ENCODE data around the gene CFC1.
"Not testable (repeated sequence)": the region's sequence is repeated elsewhere in the genome, so short reads cannot be mapped to it uniquely, and the experiment has no call there.

CFC1 gene

DNA sequence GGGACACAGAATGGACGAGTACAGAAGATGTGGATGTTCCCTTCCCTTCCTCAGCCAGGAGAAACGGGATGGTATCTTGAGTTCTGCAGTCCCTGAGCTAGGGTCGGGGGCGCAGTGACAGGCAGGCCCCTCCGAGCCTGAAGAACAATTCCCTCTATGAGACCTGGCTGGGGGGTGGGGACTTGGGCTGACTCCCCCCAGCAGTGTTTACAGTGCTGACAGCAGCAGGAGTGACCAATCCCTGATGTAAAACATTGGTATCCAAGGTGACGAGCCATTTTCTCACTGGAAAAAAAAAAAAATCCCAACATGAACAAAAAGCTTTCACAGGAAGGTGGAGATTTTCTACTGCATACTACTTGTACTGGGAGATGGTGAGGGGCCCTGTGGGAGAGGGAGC, at the start of gene CFC1:
TSS of gene CFC1 (minus strand) at position 183 of the 400 bp plus-strand sequence. CDS start 288 bp downstream, outside the sequence.
- not testable (repeated sequence) for DNase-seq

DNA sequence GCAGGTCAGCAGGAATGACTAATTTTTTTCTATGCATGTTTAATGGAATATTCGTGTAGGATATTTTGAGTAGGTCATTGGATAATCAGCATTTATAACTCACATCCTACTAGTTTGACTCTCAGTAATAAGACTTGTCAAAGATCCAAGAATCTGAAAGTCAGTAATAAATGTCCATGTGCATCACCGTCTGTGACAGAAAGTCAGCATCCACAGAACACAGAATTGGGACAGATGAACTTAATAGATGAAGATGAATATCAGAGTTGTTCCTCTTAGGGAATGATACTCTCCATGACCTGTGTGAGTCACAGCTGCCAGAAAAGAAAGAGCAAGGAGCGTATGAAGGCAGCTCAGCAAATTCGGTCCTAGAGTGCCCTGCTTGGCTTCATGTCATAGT, 42.3 kb upstream of the CFC1 start:
- DNase-seq: not testable (repeated sequence)

DNA sequence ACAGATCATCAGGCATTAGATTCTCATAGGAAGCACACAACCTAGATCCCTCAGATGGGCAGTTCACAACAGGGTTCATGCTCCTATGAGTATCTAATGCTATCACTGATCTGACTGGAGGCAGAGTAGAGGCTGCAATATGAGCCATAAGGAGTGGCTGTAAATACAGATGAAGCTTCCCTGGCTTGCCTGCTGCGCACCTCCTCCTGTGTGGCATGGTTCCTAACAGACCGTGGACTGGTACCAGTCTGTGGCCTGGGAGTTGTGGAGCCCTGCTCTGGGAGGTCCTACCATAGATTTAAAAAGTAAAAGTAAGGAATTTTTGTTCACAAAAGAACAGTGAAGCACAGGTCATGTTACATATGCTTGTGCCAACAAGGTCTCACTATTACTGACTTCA, 39.6 kb upstream of the CFC1 start:
- not testable (repeated sequence) for DNase-seq

DNA sequence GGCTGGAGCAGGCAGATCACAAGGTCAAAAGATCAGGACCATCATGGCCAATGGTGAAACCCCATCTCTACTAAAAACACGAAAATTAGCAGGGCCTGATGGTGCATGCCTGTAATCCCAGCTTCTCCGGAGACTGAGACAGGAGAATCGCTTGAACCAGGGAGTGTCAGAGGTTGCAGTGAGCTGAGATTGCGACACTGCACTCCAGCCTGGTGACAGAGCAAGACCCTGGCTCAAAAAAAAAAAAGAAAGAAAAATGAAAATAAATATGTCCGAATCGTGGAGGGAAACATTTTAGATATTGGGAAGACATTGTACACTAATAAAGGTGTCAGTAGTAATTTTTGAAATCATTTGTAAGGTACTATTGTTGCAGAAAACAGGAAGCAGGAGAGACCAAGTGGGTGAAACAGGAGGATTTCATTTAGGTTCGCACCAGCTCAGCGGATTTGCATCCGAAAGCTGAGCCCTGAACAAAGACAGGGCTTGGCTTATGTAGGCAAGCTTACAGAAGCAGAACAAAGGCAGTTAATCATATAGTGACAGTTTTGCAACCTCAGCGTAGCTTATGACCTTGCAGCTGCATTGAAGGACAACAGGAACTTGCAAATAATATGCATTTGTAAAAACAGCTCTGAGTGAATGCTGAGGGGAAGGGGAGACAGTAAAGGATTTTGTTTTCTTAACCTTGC, 29.6 kb upstream of the CFC1 start:
- not testable (repeated sequence) for DNase-seq

DNA sequence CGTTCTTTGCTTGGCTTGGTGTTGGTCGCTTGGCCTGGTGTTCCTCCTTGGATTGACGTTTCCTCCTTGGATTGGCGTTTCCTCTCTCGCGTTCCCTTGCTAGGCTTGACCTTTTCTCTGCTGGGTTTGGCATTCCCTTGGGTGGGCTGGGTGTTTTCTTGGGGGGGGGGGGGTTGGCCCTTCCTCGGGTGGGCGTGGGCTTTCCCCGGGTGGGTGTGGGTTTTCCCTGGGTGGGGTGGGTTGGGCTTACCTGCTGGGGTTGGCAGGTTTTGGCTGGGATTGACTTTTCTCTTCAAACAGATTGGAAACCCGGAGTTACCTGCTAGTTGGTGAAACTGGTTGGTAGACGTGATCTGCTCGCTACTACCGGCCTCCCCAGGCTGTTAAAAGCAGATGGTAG, 11.8 kb upstream of the CFC1 start, which contains the start of gene POTEJ:
TSS of gene POTEJ (plus strand) at position 301 of the 400 bp plus-strand sequence. CDS start at position 394, 93 bp downstream.
- DNase-seq: not testable (repeated sequence)

DNA sequence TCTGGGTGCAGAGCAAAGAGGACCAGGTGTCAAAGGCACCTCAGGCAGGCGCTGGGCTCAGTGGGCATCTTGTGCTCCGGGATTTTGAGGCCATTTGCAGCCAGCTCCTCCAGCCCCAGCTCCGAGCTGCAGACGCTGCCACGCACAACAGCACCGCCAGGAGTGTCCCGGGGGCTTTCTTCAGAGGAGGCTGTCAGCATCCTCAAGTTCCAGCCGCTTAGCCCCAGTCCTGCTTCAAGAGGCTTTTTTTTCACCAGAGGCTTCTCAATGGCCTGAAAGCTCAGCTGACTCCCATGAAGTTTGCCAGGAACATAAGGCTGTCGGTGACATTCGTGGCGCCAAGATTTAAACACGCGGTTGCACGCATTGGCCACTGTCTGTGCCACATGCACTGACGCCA, 11.1 kb upstream of the CFC1 start:
- DNase-seq: not testable (repeated sequence)

DNA sequence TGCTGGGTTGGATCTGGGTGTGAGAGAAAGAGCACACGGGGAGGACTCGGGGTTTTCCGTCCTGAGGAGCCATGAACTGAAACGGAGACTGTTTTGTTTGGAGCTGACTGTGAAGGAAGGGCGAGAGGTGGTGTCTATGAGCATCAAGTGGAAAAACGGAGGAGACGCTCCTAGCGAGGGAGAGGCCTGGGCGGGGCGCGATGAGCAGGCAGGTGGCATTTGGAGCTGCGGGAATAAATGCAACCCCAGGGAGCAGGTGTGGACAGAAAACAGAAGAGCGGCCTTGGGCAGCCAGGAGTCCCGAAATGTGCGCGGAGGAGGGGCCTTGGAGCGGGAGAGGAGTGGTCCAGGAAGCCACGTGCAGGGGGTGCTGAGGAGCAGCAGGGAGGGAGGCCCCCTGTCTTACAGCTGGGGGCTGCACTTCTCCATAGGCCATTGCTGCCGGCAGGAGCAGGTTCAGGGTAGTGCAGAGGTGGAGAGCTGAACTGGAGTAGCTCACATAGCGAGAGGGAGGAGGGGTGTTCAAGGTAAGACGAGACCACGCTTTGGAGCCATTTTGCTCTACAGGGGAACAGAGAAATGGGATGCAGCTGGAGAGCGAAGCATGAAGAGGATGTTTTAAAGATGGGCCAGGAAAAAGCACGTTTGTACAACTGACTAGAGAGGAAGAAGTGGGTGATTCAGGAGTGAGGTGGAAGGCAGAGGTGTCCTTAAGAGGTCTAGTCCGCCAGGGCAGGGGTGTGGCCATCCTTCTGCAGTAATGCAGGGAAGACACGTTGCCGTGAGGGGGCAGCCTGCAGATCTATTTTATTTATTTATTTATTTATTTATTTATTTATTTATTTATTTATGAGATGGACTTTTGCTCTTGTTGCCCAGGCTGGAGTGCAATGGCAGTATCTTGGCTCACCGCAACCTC, 9.9 kb upstream of the CFC1 start:
- not testable (repeated sequence) for DNase-seq

DNA sequence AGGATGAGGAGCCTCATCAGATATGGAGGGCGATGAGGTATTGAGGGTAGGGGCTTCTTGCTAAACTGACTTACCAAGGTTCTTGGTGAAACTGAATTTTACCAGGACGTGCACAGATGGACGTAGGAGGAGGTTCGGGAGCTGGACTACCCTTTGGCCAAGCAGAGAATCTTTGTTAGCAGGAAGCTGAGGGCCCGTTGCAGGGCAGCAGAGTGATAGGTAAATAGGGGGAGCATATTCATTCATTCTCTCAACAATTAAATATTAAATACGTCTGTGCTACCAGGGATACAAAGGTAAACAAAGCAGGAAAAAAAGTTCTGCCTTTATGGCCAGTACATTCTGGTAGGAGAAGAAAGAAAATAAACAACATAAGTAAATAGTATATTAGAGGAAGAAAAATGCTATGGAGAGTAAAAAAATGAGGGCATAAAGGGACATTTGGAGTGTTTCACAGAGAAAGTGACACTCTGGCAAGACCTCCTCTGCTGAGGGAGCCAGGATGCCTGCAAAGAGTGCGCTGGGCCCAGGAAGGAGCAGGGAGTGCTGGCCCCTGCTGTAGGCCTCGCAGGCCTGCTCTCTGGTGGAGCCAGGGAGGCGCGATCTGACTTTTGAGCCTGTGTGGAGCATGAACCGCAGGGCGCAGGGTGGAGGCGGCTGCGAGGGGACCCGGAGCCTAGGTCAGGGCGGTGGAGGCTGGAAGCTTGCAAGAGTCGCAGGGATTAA, 9.1 kb upstream of the CFC1 start:
- DNase-seq: not testable (repeated sequence)

DNA sequence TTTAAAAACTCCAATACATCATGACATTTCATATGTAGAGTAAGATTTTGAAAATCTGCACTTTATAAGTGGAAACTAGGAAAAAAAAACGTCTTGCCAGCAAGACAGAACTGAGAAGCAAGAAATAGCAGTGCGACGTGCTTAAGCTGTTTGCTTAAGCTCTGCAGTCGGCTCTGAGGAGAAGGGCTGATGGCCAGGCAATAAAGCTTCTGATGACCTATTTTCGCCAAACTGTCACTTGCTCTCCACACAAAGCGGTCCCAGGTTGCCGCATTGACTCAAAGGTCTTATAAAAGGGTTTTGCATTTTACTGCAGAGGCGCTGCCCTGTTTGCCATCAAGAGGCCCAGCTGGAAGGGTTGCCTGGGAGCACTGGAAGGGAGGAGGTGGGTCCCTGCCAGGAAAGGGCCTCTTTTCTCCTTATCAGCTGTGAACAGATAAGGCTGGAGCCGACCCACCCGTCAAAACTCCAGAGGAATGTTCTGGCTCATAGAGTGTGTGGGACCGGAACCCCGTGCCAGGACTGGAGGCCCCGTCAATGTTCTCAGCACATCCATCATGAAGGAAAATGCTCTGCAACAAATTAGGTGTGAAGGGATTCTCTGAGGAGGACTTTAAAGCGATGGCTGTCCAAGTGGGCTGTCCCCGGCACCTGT, 2.4 kb upstream of the CFC1 start:
- not testable (repeated sequence) for DNase-seq

DNA sequence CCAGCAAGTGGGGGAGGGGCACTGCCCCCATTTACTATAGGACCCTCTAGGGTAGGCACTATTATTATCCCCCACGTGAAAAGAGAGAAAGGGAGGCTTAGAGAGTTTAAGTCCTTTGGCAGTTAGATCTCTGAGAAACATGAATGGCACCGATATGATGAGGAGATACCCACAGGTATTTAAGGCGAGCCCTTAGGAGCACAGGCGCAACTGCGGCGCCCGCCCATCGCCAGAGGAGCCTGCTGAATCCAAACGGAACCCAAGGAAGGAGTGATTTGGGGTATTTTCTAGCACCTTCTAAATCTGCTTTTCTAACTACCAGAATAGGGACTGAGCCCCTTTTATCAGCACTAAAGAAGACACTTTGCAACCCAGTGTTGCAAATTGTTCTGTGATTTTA, 551 bp upstream of the CFC1 start:
- not testable (repeated sequence) for DNase-seq

DNA sequence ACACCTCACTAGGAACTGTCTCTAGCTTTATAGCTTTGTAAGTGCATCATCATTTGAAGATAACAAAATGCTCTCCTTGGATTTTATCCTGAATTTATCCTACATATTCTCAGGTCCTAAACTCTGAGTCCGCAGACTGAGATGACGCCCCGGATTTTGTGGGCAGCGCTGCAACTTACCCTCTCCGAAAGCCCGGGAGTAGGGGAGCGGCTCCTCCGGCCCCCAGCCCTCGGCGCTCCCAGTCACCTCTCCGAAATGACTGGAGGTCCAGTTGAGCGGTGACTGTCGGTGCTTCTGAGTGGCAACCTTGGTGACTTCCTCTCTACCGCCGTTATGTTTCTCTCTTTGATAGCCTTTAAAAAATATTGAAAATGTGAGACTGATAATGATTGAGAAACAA, 912 bp downstream of the CFC1 start:
- not testable (repeated sequence) for DNase-seq

DNA sequence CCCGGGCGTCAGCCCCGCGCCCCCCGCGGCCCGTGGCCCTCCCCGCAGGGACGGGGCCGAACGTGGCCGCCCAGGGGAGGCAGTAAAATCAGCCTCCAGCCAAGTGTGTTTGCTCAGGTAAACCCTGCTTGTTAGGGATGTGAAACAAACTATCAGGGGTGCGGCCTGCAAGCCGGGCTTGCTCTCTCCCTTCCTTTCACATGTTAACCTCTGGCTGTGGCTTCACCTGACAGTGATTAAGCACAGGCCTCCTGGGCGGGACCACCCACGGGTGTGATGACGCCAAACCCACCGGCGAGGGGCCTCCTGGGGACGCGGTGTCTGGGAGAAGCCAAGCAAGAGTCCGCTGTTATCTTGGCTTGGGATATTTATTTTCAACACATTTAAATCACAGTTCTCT, 1.4 kb downstream of the CFC1 start:
- DNase-seq: not testable (repeated sequence)

DNA sequence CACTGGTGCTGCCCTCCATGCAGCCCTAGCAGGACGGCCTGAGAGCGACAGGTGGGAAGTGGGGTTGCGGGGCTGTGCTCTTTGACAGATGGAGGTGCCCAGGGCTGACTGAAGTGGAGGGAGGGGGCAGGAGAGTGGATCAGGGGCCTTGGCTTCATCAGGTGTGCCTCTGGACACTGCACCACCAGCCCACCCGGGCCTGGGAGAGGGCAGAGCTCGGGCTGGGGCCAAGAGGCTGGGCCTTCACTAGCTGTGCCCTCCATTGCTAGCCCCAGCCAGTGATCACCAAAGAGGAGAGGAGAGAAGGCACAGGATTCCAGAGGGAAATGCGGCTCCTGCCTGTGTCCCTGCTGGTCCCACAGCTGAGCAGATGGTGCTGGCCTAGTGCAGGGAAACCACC, 2.6 kb downstream of the CFC1 start:
- not testable (repeated sequence) for DNase-seq

DNA sequence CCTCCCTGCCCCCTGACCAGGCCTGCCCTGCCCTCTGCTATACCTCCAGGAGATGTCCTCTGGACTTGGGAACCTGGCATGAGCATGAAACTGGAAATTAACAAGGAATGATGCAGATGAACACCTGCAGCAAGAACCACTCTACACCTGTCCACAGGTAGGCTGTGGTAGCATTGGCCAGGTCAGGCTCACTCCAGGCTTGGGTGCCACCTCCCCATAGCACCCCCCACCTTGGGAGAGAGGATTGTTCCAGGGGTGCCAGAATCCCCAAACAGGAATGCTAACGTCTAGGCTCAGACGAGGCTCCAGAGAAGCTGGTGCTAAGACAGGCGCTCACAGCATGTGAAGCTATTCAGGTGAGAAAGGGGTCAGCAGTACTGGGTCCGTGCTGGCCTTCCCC, 5.4 kb downstream of the CFC1 start:
- not testable (repeated sequence) for DNase-seq

DNA sequence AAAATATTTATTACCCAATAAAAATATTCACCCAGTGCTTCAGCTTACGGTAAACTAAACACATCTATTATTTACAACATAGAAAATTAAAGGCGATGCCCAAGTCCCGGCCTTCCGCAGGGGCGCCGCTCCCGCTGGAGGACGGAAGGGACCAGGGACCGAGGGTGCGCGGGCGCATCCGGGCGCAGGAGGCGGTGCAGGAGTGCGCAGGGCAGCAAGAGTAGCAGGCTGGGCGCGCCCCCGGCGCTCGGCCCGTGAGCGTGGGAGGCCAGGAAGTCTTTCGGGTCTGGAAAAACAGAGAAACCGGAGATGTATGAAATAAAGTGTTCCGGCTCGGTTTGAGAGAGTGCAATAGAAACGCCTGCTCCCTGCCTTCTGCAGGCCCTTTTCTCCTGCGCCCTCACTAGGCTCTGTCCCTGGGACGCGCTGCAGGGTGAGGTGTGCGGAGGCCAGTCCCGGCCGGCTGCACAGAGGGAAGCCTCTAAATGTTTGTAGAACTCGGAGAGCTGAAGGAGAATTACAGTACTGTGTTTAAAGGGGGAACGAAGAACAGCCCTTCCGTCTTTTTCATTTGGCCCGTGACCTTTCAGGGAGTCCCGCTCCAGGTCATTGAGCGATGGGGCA, 6.5 kb downstream of the CFC1 start:
- DNase-seq: not testable (repeated sequence)

DNA sequence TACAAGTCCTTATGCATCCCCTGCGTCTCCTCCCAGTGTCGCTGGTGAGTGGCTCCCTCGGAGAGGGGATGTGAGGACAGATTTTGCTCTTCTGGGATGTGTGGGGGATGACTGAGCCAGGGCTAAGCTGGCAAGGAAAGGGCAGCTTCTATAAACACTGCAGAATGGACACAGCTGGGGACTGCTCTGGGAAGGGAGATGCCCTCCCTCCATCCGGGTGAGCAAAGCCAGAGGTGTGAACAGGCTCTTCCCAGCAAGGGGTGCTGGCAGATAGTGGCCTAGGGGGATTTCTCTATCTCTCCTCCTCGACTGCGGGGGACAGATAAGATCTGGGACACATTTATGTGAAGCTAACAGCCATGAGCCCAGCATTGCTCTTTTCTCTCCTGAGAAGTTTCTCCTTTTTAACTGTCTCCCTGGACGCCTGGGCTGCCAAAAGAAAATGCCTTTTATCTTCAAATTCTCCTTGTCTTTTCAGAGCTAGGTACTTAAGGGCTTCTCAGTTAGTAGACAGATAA, 8.5 kb downstream of the CFC1 start:
- not testable (repeated sequence) for DNase-seq

DNA sequence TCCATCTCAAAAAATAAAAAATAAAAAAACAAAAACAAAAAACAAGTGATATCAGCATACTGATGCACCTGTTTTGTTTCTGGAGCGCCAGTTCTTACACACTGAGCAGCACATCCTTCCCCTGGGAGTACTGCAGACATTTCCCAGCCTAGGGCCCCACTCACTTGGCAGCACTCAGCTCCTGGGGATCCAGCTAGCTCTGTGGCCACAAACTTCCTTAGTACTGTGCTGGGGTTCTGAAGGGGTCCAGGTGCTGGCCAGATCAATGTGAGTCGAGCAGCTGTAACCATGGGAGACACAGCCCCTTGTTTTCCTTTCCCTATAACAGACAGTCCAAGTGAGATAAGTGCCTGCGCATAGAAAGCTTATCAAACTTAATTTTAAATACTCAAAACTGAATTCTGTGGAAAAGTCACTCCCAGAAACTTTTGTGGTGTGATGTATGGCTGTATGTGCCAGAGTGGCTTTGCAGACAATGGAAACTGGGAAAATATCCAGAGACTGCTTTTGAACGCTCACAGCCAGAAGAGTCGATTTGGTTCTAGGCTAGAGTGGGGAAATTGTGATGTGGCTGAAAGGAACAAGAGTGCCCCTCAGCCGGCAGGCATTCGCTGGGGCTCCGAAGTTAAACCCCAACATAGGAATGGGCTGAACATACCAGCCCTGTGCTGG, 9.1 kb downstream of the CFC1 start:
- not testable (repeated sequence) for DNase-seq

DNA sequence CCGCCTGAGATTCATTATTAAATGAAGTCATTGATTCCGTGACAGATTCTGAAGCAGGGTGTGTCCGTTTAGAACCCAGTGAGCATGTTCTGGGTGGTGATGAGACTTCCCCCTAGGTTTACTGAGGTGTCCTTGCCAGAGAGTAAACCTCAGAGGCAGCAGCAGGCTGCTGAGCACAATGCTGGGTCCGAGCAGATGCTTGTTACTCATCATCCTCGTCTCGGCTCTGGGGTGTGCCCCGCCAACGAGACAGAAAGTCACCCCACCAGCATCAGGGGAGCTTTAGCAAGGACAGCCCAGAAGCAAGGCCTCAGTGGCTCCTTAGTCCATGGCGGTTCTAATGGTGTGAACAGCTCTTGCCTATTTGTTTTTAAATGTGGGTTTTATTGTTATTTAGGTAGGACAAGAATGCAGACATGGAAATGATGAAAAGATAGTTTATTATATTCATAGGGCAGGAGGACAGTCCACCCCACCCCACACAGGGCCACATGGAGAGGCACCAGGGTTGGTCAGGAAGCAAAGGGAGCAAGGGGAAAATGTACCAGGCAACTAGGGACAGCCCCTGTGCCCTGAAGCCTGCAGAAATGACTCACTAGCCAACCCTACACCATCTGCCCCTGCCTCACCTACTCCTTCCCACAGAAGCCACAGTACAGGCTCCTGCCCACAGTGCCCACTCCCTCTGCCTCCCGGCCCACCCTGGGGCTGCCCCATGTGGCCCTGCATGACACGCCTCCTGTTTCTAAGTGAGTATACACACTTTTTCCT, 10.5 kb downstream of the CFC1 start:
- not testable (repeated sequence) for DNase-seq

DNA sequence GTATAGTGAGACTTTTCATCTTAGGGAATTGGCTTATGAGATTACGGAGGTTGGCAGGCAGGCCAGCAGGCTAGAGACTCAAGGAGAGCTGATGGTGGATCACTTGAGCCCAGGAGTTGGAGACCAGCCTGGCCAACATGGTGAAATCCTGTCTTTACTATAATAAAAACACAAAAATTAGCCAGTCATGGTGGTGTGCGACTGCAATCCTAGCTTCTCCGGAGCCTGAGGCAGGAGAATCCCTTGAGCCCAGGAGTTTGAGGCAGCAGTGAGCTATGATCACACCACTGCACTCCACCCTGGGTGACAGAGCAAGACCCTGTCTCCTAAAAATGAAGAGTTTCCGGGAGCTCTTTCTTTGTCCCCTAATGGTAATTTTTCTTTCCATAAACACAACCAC, 14.6 kb downstream of the CFC1 start:
- not testable (repeated sequence) for DNase-seq

DNA sequence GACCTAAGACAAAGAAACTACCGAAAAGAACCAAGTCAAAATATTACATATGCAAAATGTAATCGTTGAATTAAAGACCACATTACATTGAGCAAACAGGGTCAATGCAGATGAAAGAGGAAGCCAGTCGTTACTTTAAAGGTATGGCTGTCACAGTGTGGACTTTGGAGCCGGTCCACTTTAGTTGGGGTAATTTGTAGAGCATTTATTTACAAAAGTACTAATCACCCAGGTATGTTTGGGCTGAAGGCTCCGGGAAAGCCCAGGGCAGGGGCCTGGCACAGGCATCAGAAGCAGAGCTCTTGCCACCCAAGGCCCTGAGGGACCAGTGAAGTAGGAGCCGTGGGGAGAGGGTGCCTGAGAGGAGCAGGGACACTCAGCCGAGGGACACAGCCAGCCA, 15.8 kb downstream of the CFC1 start:
- not testable (repeated sequence) for DNase-seq
